MM.1S (cell line): ENCODE data around the gene FBXO44.

Source experiments
- EZH2 ChIP-seq: fragments of 300-600 bp; sonication (generic); optimal IDR thresholded peaks from 2 replicates; pipeline ENCODE3; 2017; ENCODE audit warnings: low read depth, mild to moderate bottlenecking, antibody characterized with exemption, low read length, mixed read lengths
- TF ChIP-seq, protein P1 (sequence below): fragments of 300-600 bp; sonication (generic); IDR thresholded peaks from 2 replicates; pipeline ENCODE4 v1.5.1; 2016; ENCODE audit warnings: antibody characterized with exemption, low read length, mixed read lengths

DNA sequence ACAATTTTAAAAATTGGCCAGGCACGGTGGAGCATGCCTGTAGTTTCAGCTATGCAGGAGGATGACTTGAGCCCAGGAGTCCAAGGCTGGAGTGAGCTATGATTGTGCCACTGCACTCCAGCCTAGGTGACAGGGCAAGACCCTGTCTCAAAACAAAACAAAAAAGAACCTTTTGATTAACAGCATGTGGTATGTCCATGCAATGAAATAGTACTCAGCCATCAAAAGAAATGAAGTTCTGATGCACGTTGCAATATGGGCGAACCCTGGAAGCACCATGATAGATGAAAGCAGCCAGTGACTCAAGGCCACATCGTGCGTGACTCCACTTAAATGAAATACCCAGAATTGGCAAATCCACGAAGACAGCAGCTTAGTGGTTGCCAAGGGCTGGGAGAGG, 47.9 kb upstream of the FBXO44 start:
- TF ChIP-seq, protein P1, sequence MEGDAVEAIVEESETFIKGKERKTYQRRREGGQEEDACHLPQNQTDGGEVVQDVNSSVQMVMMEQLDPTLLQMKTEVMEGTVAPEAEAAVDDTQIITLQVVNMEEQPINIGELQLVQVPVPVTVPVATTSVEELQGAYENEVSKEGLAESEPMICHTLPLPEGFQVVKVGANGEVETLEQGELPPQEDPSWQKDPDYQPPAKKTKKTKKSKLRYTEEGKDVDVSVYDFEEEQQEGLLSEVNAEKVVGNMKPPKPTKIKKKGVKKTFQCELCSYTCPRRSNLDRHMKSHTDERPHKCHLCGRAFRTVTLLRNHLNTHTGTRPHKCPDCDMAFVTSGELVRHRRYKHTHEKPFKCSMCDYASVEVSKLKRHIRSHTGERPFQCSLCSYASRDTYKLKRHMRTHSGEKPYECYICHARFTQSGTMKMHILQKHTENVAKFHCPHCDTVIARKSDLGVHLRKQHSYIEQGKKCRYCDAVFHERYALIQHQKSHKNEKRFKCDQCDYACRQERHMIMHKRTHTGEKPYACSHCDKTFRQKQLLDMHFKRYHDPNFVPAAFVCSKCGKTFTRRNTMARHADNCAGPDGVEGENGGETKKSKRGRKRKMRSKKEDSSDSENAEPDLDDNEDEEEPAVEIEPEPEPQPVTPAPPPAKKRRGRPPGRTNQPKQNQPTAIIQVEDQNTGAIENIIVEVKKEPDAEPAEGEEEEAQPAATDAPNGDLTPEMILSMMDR: no peak
- TF ChIP-seq EZH2: no peak
